ENCODE data around the gene HAT1.

The HAT1 gene

DNA sequence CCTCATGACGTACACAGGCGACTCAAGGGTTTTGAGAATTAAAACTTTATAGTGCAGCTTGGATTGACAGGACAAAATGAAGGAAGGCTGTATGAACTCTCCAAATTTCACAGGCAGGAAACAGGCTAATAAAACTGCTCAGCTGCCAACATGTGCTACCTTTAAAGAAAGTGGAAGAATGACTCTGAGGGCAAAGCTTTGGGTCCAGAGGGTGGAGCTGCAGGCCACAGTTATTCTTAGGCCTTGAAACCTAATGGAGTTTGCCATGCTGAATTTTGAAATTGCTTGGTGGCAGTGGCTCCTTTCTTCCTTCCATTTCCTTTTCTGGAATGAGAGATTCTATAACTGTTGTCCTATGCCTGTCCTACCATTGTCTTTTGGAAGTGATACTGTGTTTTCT, 34.8 kb downstream of the HAT1 start:
- no peak overlapping the region for H3K23ac ChIP-seq (ENCODE audit: low read length)
- no peak overlapping the region for H3K18ac ChIP-seq (ENCODE audit: low read length)
- no peaks in the 10 kb centered on the region for H3K27me3 ChIP-seq (ENCODE audit: insufficient read depth, low read length, poor library complexity)
- no peak overlapping the region for H3K9ac ChIP-seq (ENCODE audit: low read length)
- H3K56ac ChIP-seq (ENCODE audit: low read length): no peak overlapping the region
- no CpG with 5 or more reads among the region's 2 CpGs for WGBS (ENCODE audit: extremely low coverage, insufficient coverage, low lambda C conversion rate)
- DNase-seq: peak; percentile 25
- H2BK15ac ChIP-seq (replicated peaks; ENCODE audit: low read depth): no peak overlapping the region
- H3K4me1 ChIP-seq (ENCODE audit: control insufficient read depth, low read depth, low read length): no peaks in the 10 kb centered on the region
- H4K8ac ChIP-seq (ENCODE audit: low read depth, low read length): no peak overlapping the region
- no peaks in the 10 kb centered on the region for H3K79me2 ChIP-seq (ENCODE audit: control insufficient read depth, insufficient read depth, low read length)
- no peak overlapping the region for H3K4me2 ChIP-seq (ENCODE audit: low read length)
- H3K36me3 ChIP-seq (ENCODE audit: control insufficient read depth, insufficient read depth, low read length): no peaks in the 10 kb centered on the region
- no peak overlapping the region for H3K4ac ChIP-seq (ENCODE audit: low read depth, low read length)
- no peak overlapping the region for H3K27ac ChIP-seq (ENCODE audit: low read depth, low read length)
- no peak overlapping the region for H4K5ac ChIP-seq (ENCODE audit: low read length)
- H2AK5ac ChIP-seq (ENCODE audit: low read length): no peak overlapping the region
- H2BK120ac ChIP-seq (ENCODE audit: low read depth, low read length): no peak overlapping the region
- no peaks in the 10 kb centered on the region for H3K79me1 ChIP-seq (ENCODE audit: low read length)
- no peak overlapping the region for H3K4me3 ChIP-seq (ENCODE audit: low read length)
- H2BK5ac ChIP-seq (ENCODE audit: low read length): no peak overlapping the region

DNA sequence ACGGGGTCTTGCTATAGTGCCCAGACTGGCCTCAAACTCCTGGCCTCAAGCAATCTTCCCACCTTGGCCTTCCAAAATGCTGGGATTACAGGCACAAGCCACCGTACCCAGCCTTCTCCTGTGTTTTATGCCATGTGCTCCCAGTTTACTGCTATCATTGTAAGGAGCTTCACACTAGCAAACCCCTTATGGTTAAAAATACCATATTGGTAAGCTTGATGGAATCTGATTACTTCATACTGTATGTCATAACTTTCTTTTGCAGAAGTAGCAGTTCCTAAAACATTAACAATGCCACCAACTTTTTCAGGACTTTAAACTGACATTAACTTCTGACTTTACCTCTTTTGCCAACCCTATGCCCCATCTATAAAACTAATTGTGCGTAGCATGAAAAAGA, 36.2 kb downstream of the HAT1 start:
- Histone ChIP-seq H2AK5ac (ENCODE audit: low read length) (no peak overlapping the region), H2BK120ac (ENCODE audit: low read depth, low read length) (no peak overlapping the region), H3K27ac (ENCODE audit: low read depth, low read length) (no peak overlapping the region), H3K56ac (ENCODE audit: low read length) (no peak overlapping the region), H3K79me1 (ENCODE audit: low read length) (no peaks in the 10 kb centered on the region), H3K23ac (ENCODE audit: low read length) (no peak overlapping the region), H3K4me2 (ENCODE audit: low read length) (no peak overlapping the region), H3K4ac (ENCODE audit: low read depth, low read length) (no peak overlapping the region), H3K79me2 (ENCODE audit: control insufficient read depth, insufficient read depth, low read length) (no peaks in the 10 kb centered on the region), H4K5ac (ENCODE audit: low read length) (no peak overlapping the region), H4K8ac (ENCODE audit: low read depth, low read length) (no peak overlapping the region), H2BK15ac (replicated peaks; ENCODE audit: low read depth) (no peak overlapping the region), H3K36me3 (ENCODE audit: control insufficient read depth, insufficient read depth, low read length) (no peaks in the 10 kb centered on the region), H3K4me3 (ENCODE audit: low read length) (no peak overlapping the region), H3K4me1 (ENCODE audit: control insufficient read depth, low read depth, low read length) (no peaks in the 10 kb centered on the region), H3K9ac (ENCODE audit: low read length) (no peak overlapping the region), H3K27me3 (ENCODE audit: insufficient read depth, low read length, poor library complexity) (no peaks in the 10 kb centered on the region), H2BK5ac (ENCODE audit: low read length) (no peak overlapping the region), H3K18ac (ENCODE audit: low read length) (no peak overlapping the region)
- WGBS (ENCODE audit: extremely low coverage, insufficient coverage, low lambda C conversion rate): no CpG with 5 or more reads among the region's 3 CpGs
- no peak for DNase-seq

DNA sequence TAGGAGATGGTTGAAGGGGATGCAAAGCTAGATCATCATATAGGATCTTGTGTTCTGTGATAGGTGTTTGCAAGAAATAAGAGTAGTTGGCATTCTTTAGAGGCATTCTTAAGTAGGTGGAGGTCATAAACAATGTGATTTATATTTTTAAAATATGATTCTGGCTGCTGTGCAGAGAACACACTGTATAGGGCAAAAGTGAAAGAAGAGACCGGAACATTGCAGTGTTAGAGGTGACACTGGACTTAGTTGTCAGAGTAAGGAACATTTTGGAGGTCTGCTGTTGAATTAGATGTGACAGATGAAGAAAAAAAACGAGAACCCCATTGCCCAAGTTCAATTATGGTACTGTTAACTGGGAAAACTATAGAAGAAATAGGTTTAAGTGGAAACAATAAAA, 37.7 kb downstream of the HAT1 start:
- no peak overlapping the region for H3K56ac ChIP-seq (ENCODE audit: low read length)

DNA sequence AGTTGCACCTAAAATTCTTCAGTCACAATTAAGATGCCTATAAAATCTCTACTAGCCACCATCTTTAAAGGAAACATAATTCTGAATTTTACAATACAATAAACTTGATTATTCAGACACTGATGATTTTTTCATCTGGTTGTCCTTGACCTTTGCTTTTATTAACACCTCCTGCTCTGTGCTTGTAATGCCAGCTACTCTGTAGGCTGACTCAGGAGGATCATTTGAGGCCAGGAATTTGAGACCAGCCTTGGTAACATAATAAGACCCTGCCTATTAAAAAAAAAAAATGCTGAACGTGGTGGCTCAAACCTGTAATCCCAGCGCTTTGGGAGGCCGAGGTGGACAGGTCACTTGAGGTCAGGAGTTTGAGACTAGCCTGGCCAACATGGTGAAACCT, 38.3 kb downstream of the HAT1 start:
- Histone ChIP-seq H4K5ac (ENCODE audit: low read length) (no peak overlapping the region), H3K23ac (ENCODE audit: low read length) (no peak overlapping the region), H3K4me1 (ENCODE audit: control insufficient read depth, low read depth, low read length) (no peaks in the 10 kb centered on the region), H2AK5ac (ENCODE audit: low read length) (no peak overlapping the region), H3K18ac (ENCODE audit: low read length) (no peak overlapping the region), H3K4ac (ENCODE audit: low read depth, low read length) (no peak overlapping the region), H2BK5ac (ENCODE audit: low read length) (no peak overlapping the region), H3K79me1 (ENCODE audit: low read length) (peaks cover 2% of the 10 kb centered on the region), H3K4me2 (ENCODE audit: low read length) (no peak overlapping the region), H3K36me3 (ENCODE audit: control insufficient read depth, insufficient read depth, low read length) (no peaks in the 10 kb centered on the region), H3K9ac (ENCODE audit: low read length) (no peak overlapping the region), H2BK15ac (replicated peaks; ENCODE audit: low read depth) (no peak overlapping the region), H2BK120ac (ENCODE audit: low read depth, low read length) (no peak overlapping the region), H3K4me3 (ENCODE audit: low read length) (no peak overlapping the region), H3K56ac (ENCODE audit: low read length) (no peak overlapping the region), H3K27me3 (ENCODE audit: insufficient read depth, low read length, poor library complexity) (no peaks in the 10 kb centered on the region), H4K8ac (ENCODE audit: low read depth, low read length) (no peak overlapping the region), H3K27ac (ENCODE audit: low read depth, low read length) (no peak overlapping the region), H3K79me2 (ENCODE audit: control insufficient read depth, insufficient read depth, low read length) (no peaks in the 10 kb centered on the region)
- DNase-seq: no peak
- WGBS (ENCODE audit: extremely low coverage, insufficient coverage, low lambda C conversion rate): no CpG with 5 or more reads among the region's 3 CpGs

More for the DNA sequence above, 37.7 kb downstream of the HAT1 start:
- H2BK5ac ChIP-seq (ENCODE audit: low read length): no peak overlapping the region
- H3K4ac ChIP-seq (ENCODE audit: low read depth, low read length): no peak overlapping the region
- H2BK15ac ChIP-seq (replicated peaks; ENCODE audit: low read depth): no peak overlapping the region
- no peak overlapping the region for H3K23ac ChIP-seq (ENCODE audit: low read length)
- no peak overlapping the region for H2AK5ac ChIP-seq (ENCODE audit: low read length)
- no peaks in the 10 kb centered on the region for H3K79me2 ChIP-seq (ENCODE audit: control insufficient read depth, insufficient read depth, low read length)
- H3K4me1 ChIP-seq (ENCODE audit: control insufficient read depth, low read depth, low read length): no peaks in the 10 kb centered on the region
- H3K27me3 ChIP-seq (ENCODE audit: insufficient read depth, low read length, poor library complexity): no peaks in the 10 kb centered on the region
- H3K36me3 ChIP-seq (ENCODE audit: control insufficient read depth, insufficient read depth, low read length): no peaks in the 10 kb centered on the region
- H3K79me1 ChIP-seq (ENCODE audit: low read length): peaks cover 2% of the 10 kb centered on the region
- no peak overlapping the region for H3K9ac ChIP-seq (ENCODE audit: low read length)
- H2BK120ac ChIP-seq (ENCODE audit: low read depth, low read length): no peak overlapping the region
- WGBS (ENCODE audit: extremely low coverage, insufficient coverage, low lambda C conversion rate): no CpG with 5 or more reads among the region's 2 CpGs
- no peak overlapping the region for H3K18ac ChIP-seq (ENCODE audit: low read length)
- no peak overlapping the region for H3K4me3 ChIP-seq (ENCODE audit: low read length)
- DNase-seq: no peak
- H4K5ac ChIP-seq (ENCODE audit: low read length): no peak overlapping the region
- no peak overlapping the region for H3K4me2 ChIP-seq (ENCODE audit: low read length)
- no peak overlapping the region for H3K27ac ChIP-seq (ENCODE audit: low read depth, low read length)
- no peak overlapping the region for H4K8ac ChIP-seq (ENCODE audit: low read depth, low read length)

DNA sequence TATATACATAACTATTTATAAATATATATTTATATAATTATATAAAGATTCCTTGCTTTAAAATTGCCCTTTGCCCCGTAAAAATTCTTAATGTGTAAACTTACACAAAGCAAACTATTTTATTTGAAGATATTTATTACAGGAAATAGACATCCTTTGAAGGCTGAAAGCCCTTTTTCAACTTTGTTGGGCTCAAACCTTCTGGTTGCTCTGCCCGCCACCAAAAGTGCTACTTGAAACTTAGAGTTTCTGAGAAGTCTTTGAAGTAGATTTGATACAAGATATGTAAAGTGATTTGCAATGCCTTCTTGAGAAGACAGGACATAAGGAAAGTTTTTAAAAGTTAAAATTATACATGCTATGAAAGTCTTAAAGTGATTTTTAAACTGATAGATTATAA, 40.9 kb downstream of the HAT1 start:
- H4K5ac ChIP-seq (ENCODE audit: low read length): no peak overlapping the region
- no peaks in the 10 kb centered on the region for H3K79me2 ChIP-seq (ENCODE audit: control insufficient read depth, insufficient read depth, low read length)
- no peak overlapping the region for H3K4me3 ChIP-seq (ENCODE audit: low read length)
- H3K56ac ChIP-seq (ENCODE audit: low read length): no peak overlapping the region
- no peak overlapping the region for H3K9ac ChIP-seq (ENCODE audit: low read length)
- H3K18ac ChIP-seq (ENCODE audit: low read length): no peak overlapping the region
- no peaks in the 10 kb centered on the region for H3K4me1 ChIP-seq (ENCODE audit: control insufficient read depth, low read depth, low read length)
- H3K23ac ChIP-seq (ENCODE audit: low read length): no peak overlapping the region
- no peaks in the 10 kb centered on the region for H3K36me3 ChIP-seq (ENCODE audit: control insufficient read depth, insufficient read depth, low read length)
- H3K27ac ChIP-seq (ENCODE audit: low read depth, low read length): no peak overlapping the region
- no CpG with 5 or more reads among the region's 2 CpGs for WGBS (ENCODE audit: extremely low coverage, insufficient coverage, low lambda C conversion rate)
- no peak for DNase-seq
- H2BK120ac ChIP-seq (ENCODE audit: low read depth, low read length): no peak overlapping the region
- H4K8ac ChIP-seq (ENCODE audit: low read depth, low read length): no peak overlapping the region
- no peak overlapping the region for H2AK5ac ChIP-seq (ENCODE audit: low read length)
- no peak overlapping the region for H2BK15ac ChIP-seq (replicated peaks; ENCODE audit: low read depth)
- no peak overlapping the region for H3K4me2 ChIP-seq (ENCODE audit: low read length)
- H3K79me1 ChIP-seq (ENCODE audit: low read length): peaks cover 2% of the 10 kb centered on the region
- H2BK5ac ChIP-seq (ENCODE audit: low read length): no peak overlapping the region
- H3K4ac ChIP-seq (ENCODE audit: low read depth, low read length): no peak overlapping the region
- no peaks in the 10 kb centered on the region for H3K27me3 ChIP-seq (ENCODE audit: insufficient read depth, low read length, poor library complexity)

DNA sequence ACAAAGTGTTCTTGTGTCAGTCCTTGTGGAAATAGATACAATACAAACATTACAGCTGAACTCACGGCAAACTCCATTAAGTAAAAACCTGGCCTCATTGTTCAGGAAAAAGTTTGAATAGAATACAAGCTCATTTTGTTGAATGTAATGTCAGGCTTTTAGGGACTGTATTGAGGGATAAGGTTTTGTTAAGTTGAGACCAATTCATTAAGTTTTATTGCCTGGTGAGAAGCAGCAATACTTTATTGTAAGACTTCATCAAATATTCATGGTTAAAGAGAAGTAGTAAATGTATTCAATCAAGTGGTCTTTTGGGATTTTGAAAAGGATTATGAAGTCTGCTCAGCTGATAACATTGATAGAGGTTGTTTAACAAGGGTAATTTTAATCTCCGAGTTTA, 42.0 kb downstream of the HAT1 start:
- Histone ChIP-seq H3K79me2 (ENCODE audit: control insufficient read depth, insufficient read depth, low read length) (no peaks in the 10 kb centered on the region), H3K27ac (ENCODE audit: low read depth, low read length) (no peak overlapping the region), H3K4ac (ENCODE audit: low read depth, low read length) (no peak overlapping the region), H2BK15ac (replicated peaks; ENCODE audit: low read depth) (no peak overlapping the region), H3K18ac (ENCODE audit: low read length) (no peak overlapping the region), H2BK120ac (ENCODE audit: low read depth, low read length) (no peak overlapping the region), H3K4me1 (ENCODE audit: control insufficient read depth, low read depth, low read length) (no peaks in the 10 kb centered on the region), H3K36me3 (ENCODE audit: control insufficient read depth, insufficient read depth, low read length) (no peaks in the 10 kb centered on the region), H3K4me3 (ENCODE audit: low read length) (no peak overlapping the region), H3K79me1 (ENCODE audit: low read length) (peaks cover 2% of the 10 kb centered on the region), H2AK5ac (ENCODE audit: low read length) (no peak overlapping the region), H3K9ac (ENCODE audit: low read length) (no peak overlapping the region), H3K56ac (ENCODE audit: low read length) (no peak overlapping the region), H3K4me2 (ENCODE audit: low read length) (no peak overlapping the region), H4K8ac (ENCODE audit: low read depth, low read length) (no peak overlapping the region), H3K27me3 (ENCODE audit: insufficient read depth, low read length, poor library complexity) (no peaks in the 10 kb centered on the region), H3K23ac (ENCODE audit: low read length) (no peak overlapping the region), H4K5ac (ENCODE audit: low read length) (no peak overlapping the region), H2BK5ac (ENCODE audit: low read length) (no peak overlapping the region)
- no CpG with 5 or more reads among the region's 2 CpGs for whole genome bisulfite sequencing (ENCODE audit: extremely low coverage, insufficient coverage, low lambda C conversion rate)
- no peak for DNase-seq
